ENCODE measurements around the gene INSRR.

- TF ChIP-seq CTCF (IDR thresholded peaks at IDR 0.05) (no peak), POLR2A (IDR thresholded peaks at IDR 0.05) (no peak)
Measured at GRCh38 chr1:156842618-156843300, 16.2 kb downstream of the INSRR start.

All from thyroid gland (tissue), 4 donors.